HK-2 (cell line): Measurements from ENCODE around the gene CNTNAP2.

Experiments
- DNase-seq: peaks from one replicate; pipeline ENCODE4 v3.0.0-alpha.2; 2018; ENCODE audit not compliant: unreplicated experiment

The CNTNAP2 gene

DNA sequence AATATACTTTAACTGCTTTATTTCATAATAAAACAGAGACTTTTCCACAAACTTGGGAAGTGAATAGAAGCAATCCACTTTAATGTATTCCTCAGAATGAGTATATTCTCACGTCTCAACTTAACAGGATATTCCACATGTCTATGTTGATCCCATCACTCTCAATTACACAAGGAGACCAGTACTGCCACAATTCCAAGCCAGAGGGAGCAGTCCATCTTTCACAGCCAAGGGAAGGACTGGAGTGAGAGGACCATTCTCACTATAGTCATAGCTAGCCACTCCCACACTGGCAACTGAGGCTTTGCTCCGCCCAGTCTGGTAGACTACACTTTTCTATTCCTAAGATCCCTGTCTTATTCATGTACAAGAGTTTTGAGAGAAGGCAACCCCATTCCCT is 553.9 kb downstream of the CNTNAP2 start:
- DNase-seq = no peak

DNA sequence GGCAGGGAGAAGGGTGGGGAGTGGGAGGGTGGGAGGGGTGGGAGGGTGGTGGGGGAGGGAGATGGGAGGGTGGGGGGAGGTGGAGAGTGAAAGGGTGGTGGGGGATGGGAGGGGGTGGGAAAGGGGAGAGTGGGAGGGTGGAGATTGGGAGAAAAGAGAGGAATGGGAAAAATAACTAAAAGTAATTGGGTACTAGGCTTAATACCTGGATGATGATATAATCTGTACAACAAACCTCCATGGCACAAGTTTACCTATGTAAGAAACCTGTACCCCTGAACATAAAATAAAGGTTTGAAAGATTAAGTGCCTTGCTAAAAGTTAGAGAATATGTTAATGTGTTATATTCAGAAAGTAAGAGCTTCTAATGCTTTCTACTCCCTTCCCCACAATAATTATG is 564.9 kb downstream of the CNTNAP2 start:
- no peak for DNase-seq

DNA sequence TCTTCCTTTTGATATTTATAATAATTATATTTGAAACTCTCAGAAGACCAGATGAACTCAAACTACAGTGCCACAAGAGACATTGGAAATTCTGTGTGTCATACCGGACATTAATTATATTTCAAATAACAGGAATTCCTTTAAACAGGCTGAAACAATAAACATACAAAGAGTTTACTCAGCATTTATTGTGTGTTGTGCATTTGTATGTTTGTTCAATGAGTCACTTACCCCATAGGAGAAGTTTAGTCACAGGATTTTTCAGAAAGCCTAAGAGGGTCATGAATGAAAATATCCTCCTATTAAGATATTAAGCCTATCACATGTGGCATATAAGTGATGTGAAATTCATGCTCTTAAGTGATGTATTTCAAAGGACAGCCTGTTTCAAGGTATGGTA is 566.8 kb downstream of the CNTNAP2 start:
- DNase-seq = no peak

DNA sequence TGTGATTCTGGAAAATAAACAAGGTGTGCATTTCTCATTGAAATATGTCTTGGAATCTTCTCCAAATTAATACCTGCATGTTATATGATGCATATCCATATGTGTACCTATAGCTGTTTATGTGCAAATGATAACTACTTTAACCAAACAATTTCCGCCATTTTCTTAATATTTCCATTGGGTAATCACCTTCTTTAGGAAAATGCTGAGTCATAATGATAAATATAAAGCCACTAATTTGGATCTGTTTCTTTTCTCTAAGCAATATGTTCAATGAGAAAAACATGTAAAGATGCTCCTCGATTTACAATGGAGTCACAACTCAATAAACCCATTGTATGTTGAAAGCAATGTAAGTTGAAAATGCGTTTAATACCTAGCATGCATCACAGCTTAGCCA is 574.4 kb downstream of the CNTNAP2 start:
- no peak for DNase-seq

DNA sequence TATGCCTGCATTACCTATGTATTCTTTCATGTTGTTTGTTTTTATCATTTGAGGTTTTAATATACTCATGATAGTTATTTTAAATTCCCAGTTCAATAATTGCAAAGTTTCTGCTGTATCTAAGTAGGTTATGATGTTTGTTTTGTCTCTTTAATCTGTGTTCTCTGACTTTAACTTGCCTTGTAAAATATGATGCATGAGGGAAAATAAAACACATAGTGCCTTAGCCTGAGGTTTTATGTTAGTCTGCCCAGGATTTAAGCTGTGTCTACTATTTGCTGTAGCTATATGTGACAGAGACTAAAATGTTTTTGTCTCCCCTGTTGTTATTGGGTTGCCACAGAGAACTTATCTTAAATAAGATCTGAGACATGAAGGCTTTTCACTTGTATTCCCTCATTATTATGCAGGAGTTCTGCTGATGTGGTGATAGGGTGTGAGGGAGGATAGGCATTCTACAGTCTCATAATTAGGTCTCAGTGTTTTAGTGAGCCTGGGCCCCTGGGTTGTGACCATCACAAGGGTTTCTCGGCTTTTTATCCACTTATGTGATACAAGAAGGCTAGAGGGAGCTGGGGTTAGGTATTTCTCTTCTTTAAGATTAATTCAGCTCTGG is 582.5 kb downstream of the CNTNAP2 start:
- no peak for DNase-seq

DNA sequence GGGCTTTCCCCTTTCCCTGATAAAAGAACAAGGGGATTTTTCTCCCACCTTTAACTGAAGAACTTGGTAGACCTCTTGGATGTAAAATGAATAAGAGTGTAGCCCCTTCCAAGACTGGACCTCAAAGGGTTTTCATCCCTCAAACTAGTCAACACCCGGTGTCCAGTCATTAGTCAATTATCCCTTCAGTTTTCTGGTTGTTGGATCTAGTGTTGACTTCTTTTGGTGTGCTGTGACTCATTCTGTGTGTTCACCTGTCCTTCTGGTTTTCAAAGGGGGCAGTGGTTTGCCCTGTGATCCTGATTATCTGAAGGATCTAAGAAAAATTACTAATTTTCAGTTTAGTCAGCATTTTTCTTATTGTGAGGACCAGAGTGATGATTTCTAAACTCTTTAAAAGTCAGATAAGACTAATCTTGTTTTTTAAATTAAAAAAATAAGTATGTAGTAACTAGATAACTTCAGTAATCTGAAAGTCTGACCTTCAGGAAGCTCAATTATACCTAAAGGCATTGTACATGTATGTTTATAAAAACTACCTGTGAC is 583.5 kb downstream of the CNTNAP2 start:
- DNase-seq = no peak

DNA sequence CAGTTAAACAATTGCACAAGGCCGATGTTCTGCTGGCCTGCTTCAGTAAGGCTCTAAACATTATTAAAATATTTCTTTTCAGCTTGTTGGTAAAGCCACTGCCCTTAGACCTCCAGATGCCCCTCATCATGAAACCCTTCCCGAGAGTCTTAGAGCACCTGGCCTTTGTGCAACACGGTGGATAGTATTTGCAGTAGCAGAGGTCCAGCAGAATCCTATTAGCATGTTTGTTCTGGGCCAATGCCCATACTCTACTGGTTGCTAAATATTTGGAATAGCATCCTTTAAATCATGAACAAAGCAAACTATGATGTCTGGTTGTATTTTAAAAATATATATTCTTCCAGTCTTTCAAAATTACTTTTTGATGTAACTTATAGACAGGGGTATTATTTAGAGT is 584.6 kb downstream of the CNTNAP2 start:
- DNase-seq = no peak

DNA sequence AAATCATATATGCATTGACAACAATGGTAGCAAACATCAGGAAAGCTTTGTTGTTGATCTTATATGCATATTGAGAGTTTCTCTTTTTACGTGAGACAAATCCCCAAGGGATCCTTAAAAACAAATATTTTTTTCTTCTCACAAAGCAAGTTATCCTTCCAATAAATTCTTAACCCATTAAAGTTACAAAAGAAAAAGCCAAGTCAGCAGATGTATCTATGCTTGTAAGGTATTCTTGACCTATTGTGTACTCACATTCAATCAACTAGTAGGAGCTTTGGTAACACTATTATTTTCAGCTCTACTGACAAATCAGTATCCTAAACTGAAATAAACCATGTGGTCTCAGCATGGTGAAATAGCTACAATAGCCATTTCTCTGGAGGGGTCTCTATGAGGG is 586.3 kb downstream of the CNTNAP2 start:
- DNase-seq = no peak

DNA sequence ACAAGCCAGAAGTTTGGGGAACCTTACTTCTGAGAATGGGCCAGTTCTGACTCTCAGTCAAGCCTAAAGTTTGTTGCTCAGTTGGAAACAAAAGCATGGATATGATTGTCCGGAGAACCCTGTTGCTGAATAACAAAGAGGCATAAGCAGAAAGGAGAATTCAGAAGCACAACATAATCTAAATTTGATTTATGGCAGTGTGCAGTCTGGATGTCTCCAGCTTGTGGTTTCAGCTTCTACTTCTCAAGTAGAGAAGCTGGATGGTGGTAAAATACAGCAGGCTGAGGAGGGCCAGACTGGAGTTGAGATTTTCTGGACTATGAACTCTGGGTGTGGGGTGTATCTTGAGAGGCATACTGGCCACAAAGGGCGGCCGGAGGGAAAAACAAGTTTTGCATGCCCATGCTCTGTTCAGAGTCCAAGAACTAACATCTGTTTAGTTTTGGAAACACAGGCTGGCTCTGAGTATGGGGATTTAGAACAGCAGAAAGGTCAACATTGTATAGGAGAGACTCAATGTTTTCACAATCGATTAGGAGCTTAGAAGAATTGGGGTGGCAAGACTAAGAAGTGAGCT is 592.9 kb downstream of the CNTNAP2 start:
- no peak for DNase-seq

DNA sequence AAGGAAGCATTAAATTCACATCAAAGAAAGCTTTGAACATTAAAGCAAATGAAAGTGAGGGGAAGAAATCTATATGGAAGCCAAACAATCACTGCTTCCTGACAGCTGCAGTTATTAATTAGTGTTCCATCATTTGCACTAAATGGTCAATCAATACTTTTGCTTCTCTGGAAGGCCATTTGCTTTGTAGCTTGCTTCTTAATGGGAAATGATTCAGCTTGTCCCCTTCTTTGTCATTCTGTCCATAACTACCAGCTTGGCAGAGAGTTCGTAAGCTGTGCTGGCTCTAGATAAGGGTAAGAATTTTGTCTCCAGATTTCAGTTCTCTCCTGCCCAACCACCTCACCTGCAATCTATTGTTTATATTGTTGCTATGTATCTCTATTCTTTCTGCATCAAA is 596.6 kb downstream of the CNTNAP2 start:
- DNase-seq = no peak

DNA sequence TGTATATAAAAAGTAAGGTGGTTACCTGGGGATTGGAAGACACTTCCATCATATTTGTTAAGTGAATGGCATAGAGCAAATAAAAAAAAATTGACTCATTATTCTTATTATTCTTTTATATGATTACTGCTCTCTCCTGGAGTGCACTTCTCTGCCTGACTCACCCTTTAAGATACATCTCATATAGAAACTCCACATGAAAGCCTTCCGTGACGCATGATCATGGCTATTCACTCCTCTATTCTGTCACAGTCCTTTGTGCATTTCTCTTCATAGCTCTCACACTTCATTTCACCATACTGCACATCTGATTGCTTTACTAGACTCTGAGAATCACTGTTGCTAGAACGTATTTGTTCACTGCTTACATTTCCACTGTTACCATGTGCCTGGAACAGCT is 597.3 kb downstream of the CNTNAP2 start:
- no peak for DNase-seq

DNA sequence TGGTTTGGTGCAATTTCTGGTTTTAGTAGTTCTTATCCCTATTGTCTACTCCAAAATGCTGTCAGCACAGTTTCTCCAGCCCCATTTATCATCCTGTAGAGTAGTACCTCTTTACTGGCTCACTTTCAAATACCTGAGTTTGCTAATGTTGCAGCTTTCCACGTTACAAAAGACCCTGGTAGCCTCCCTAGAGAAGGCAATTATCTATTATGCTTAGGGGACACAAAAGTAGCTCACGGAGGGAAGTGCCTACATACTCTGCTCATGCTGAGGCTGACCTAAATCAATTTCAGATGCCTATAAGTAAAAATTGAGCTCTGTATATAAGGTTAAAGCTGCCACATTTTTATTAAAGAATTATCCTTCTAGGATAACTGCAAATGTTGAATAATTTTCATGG is 603.6 kb downstream of the CNTNAP2 start:
- DNase-seq = no peak

DNA sequence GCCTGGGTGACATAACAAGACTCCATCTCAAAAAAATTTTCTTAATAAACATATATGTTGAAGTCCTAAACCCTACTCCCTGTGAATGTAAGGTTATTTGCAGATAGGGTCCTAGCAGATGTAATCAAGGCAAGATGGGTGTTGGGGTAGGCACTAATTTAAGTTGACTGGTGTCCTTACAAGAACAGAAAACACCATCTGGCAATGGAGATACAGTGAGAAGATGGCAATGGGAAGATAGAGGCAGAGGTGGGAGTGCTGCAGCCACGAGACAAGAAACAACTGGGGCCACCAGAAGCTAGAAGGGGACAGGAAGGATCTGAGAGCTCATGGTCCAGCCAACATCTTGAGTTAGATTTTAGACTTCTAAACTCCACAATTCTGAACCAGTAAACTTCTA is 606.4 kb downstream of the CNTNAP2 start:
- DNase-seq = no peak

DNA sequence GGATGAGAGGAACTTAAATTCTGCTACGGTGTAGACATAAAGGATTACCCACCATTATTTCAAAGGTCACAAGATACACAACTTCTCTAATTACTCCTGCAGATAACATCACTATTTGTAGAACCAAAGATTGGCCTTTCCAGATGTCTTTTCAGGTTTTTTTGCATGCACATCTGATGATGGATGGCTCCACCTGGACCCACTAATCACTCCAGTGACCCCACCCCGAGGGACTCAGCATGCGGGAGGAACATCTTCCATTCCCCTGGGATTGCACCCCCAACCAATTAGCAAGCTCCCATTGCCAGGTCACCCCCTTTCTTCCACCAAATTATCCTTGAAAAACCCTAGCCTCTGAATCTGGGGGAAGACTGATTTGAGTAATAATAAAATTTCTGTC is 608.9 kb downstream of the CNTNAP2 start:
- no peak for DNase-seq

DNA sequence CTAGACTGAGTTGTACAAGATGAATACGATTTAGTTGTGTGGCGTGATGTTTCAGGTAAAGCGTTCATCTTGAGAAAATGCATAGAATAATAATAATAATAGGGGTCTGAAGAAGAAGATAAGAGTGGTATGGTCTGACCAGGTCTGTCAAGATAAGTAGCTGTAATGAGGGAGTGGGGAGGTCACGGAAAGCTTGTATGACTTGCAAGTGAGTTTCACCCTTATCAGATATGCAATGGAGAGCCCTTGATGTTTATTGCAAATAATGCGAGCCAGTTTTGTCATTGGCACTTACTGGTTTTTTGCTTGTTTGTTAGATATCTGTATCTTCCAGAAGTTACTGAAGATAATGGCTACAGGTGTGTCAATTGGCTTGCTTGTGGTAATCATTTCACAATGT is 611.5 kb downstream of the CNTNAP2 start:
- no peak for DNase-seq

DNA sequence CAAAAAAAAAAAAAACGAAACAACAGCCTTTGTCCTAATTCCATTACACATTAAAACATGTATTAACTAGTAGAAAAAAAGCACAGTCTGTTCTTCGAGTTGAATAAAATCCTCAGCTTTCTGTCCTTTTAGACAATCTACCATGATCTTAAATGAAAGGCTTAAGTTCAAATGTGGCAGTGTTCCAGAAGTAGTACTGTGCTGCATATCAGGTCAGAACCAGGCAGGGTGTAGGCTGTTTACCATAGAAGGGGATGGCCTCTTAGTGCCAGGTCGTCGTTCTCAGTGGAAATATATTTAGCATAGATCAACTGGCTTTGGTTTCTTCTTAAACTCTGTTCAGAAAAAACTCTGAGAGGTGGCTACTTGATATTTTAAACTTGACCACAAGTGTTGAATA is 612.0 kb downstream of the CNTNAP2 start:
- DNase-seq = no peak

DNA sequence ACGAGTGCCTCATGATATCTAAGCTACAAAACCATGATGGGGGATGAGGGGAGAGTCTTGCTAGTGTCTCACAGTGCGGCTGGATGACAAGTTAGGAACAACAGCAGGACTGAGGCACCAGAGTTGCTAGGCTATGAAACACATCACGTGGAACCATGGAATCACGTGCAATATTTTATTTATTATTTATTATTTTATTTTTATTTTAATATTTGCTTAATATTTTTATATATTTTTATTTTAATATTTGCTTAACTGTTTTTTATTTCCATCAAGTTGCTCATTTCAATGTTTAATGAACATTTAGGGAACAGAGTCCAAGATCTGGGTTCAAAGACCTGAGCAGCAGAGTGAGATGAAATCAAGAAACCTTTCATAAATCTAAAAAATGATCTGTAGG is 614.6 kb downstream of the CNTNAP2 start:
- DNase-seq = no peak

DNA sequence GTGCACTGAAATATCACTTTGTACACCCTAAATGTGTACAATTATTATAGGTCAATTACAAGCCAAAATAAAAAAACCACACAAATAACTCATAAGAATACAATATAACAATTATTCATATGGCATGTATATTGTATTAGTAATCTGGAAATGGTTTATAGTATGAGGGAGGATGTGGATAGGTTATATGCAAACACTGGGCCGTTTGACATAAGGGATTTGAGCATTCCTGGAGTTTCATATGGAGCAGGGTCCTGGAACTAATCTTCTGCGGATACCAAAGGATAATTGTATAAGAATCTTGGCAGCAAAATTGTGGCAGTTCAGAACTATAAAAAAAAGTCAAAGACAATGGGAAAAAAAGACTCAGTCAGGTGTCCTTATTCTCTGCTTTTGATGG is 619.4 kb downstream of the CNTNAP2 start:
- no peak for DNase-seq

DNA sequence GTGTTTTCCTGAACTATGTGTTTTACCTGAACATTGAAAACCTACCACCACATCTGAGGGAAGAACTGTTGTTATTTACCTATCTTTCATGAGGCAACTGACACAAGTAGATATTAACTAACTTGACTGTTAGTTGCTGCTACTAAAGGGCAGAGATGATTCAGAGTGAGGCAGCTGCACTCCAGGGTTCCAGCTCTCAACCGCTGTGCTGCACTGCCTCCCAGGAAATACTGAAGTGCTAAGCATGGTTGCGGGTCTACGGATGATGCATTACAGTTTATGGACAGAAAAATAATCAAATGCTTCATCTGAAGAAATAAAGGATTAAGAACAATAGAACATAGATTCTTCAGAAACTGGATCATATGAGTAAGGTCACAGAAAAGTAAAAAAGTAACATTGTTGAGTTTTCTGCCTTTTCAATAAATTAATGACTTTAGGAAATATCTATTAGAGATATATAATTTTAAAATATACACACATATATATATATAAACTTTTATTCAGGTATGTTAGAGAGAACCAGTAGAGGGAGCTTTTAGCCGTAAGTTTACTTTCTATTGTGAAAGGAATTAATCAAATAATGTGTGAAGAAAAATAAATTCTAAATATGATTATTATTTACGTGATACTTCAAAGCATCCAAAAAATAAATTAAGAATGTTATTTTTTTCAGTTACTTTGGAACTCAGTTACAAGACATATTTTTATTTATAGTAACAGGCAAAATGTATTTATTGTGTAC is 620.0 kb downstream of the CNTNAP2 start:
- DNase-seq = no peak

DNA sequence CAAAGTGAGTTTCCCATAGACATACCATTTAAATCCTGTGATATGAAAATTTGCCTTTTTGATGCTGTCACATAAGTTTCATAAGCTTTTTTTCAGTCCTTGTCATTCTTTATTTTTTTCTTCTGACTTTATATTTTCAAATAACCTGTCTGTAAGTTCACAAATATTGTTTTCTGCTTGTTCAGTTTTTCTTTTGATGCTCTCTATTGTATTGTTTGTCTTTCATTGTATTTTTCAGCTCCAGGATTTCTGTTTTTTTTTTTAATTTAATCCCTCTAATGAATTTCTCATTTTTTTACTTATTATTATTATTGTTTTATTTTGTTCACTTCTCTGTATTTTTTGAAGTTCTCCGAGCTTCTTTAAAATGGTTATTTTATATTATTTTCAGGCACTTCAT is 623.4 kb downstream of the CNTNAP2 start:
- no peak for DNase-seq

DNA sequence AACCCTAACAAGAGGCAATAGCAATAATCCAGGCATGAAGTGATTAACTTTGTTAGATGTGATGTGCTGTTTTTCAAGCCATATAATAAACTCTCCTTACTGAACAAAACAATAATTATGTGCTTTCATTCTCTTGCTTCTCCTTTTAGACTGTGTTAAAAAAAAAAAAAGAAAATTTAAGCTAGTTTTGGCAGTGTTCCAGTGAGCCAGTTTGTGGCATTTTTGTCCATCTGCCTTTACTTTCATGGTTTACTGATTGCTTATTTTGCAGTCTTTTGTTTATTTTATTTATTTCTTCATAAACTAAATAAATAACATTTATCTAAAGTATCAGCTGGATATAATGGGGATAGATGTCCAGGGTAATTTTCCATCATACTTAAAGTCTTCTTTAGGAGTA is 625.3 kb downstream of the CNTNAP2 start:
- DNase-seq = no peak

DNA sequence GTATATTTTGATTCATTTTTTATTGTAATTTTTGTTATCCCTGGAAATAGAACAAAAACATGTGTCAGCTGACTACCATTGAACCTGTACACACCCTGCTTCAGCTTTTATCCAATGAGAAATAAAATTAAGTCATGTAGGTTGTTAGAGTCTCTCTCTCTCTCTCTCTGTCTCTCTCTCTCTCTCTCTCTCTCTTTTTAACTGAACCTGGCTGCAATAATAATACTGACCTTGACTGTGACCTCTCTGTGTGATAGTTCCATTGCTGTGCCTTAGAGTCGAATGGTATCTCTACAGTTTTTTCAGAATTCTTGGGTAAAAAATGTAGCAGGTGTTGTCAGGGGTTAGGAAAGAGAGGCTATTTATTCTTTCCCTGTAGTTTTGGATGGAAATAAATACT is 637.8 kb downstream of the CNTNAP2 start:
- DNase-seq = no peak

DNA sequence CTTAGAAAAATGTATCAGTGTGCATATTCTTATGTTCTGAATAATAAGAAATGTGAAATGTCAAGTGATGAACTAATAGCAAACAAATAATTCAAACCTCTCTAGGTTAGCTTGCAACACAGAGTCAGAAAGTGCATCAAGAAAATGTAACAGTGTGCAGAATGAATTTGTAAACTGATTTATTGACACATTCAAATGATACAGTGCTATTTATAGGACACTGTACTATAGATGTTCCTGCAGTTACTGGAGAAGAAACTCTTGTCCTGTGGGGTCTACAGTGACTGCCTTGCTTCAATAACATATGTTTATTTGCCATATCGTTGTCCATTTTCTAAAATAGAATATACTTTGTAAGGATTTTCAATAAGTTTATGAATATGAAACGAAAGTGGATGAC is 639.0 kb downstream of the CNTNAP2 start:
- no peak for DNase-seq
